Stimulated activated CD4-positive, alpha-beta T cell treated with anti-CD3 and anti-CD28 coated beads, Interleukin-12 subunit alpha, Interleukin-12 subunit beta, amount 100 ng/mL, for 48 hours (primary cell): ENCODE data around the gene SLC10A2.
"Not testable (repeated sequence)": the region's sequence is repeated elsewhere in the genome, so short reads cannot be mapped to it uniquely, and the experiment has no call there.

Experiments
- DNase-seq, 3 donors: peaks; one replicate each; pipeline ENCODE4 v3.0.0-alpha.2; 2020; ENCODE audit warnings: low read depth in 2 of 3, low spot score in 1 of 3

The SLC10A2 gene

GRCh38 chr13:103066079-103066780, at the start of gene SLC10A2:
Gene SLC10A2, minus strand, starts transcription at chr13:103066417. Its CDS starts 168 bp downstream, at chr13:103066249.
- no peak for DNase-seq

- no peak for DNase-seq
These were observed 41.4 kb upstream of the SLC10A2 start for GRCh38 chr13:103107580-103107979.

- no peak for DNase-seq
These were observed 38.1 kb upstream of the SLC10A2 start for GRCh38 chr13:103104340-103104739.

- not testable (repeated sequence) for DNase-seq
These were observed 37.2 kb upstream of the SLC10A2 start for GRCh38 chr13:103103456-103103855.

GRCh38 chr13:103102482-103102881, 36.3 kb upstream of the SLC10A2 start:
- DNase-seq: no peak

GRCh38 chr13:103101901-103102300, 35.7 kb upstream of the SLC10A2 start:
- no peak for DNase-seq

GRCh38 chr13:103101500-103101899, 35.3 kb upstream of the SLC10A2 start:
- DNase-seq: no peak

GRCh38 chr13:103100830-103101229, 34.6 kb upstream of the SLC10A2 start:
- no peak for DNase-seq

GRCh38 chr13:103099722-103100293, 33.6 kb upstream of the SLC10A2 start:
- no peak for DNase-seq

GRCh38 chr13:103098535-103098934, 32.3 kb upstream of the SLC10A2 start:
- no peak for DNase-seq

GRCh38 chr13:103097366-103097928, 31.2 kb upstream of the SLC10A2 start:
- no peak for DNase-seq

- not testable (repeated sequence) for DNase-seq
These were observed 27.4 kb upstream of the SLC10A2 start for GRCh38 chr13:103093649-103094048.

GRCh38 chr13:103087275-103087674, 21.1 kb upstream of the SLC10A2 start:
- DNase-seq: no peak

- no peak for DNase-seq
These were observed 15.2 kb upstream of the SLC10A2 start for GRCh38 chr13:103081435-103081834.

- DNase-seq: no peak
These were observed 11.9 kb upstream of the SLC10A2 start for GRCh38 chr13:103078158-103078557.

- no peak for DNase-seq
These were observed 2.6 kb upstream of the SLC10A2 start for GRCh38 chr13:103068836-103069235.

GRCh38 chr13:103067751-103068555, 1.7 kb upstream of the SLC10A2 start:
- DNase-seq: no peak

- no peak for DNase-seq
These were observed 646 bp upstream of the SLC10A2 start for GRCh38 chr13:103066781-103067345.

- DNase-seq: no peak
These were observed 2.8 kb downstream of the SLC10A2 start for GRCh38 chr13:103063376-103063775.

GRCh38 chr13:103062079-103062478, 4.1 kb downstream of the SLC10A2 start:
- no peak for DNase-seq

GRCh38 chr13:103056008-103056407, 10.2 kb downstream of the SLC10A2 start:
- no peak for DNase-seq
